Right cardiac atrium (tissue), 5 donors: ENCODE measurements around the gene VWA1. TPM values are rescaled to one million over a fixed set of nuclear protein-coding genes. Genes with fewer than 3 reads are reported as not detected.
"Not testable (repeated sequence)": the region's sequence is repeated elsewhere in the genome, so short reads cannot be mapped to it uniquely, and the experiment has no call there.

Experiments
- ATAC-seq, 2 donors: fragments of 200-7000 bp; cut with Tn5 transposase; one replicate each; pipeline versions ENCODE4 v1.8.0 to v1.9.1; 2020; ENCODE audit warnings: moderate library complexity in 2 of 2, mild to moderate bottlenecking in 1 of 2
- DNase-seq, 3 donors: peaks; one replicate each; pipeline ENCODE4 v3.0.0-alpha.2; 2020
- H3K27ac ChIP-seq: one replicate; pipeline ENCODE4 v1.5.1; 2013; ENCODE audit warnings: mild to moderate bottlenecking, low read length, control low read depth, moderate library complexity
- H3K27me3 ChIP-seq: one replicate; pipeline ENCODE4 v1.6.1; 2013; ENCODE audit not compliant: control insufficient read depth, insufficient read depth
- H3K4me1 ChIP-seq: one replicate; pipeline ENCODE4 v1.6.1; 2013; ENCODE audit warnings: low read length; ENCODE audit not compliant: control insufficient read depth, insufficient read depth
- H3K4me3 ChIP-seq: one replicate; pipeline ENCODE4 v1.5.1; 2013; ENCODE audit warnings: low read length, control low read depth
- H3K9me3 ChIP-seq: one replicate; pipeline ENCODE4 v1.6.1; 2013; ENCODE audit warnings: low read length; ENCODE audit not compliant: control insufficient read depth
- WGBS: extraction: QIAGEN DNeasy Blood & Tissue Kit; methylation state at CpG from one replicate; pipeline ENCODE4 v1.1.7; 2013; 5-methylcytosine and 5-hydroxymethylcytosine counted together
- intact Hi-C, 4 donors: fragments of 100-400 bp; cut with DNase I; formaldehyde crosslinking; loops; one replicate each; pipeline versions ENCODE4 v1.11.0 to v1.14.0; 2022 to 2023
- polyA plus RNA-seq: library from polyadenylated mRNA; stranded (reverse); fragments of 200-250 nt; gene quantifications from one replicate; pipeline ENCODE4 v1.2.3, GENCODE V29; 2013
- total RNA-seq, 4 donors: library from RNA; stranded (reverse); fragmentation: NEBNext Ultra II Directional; extraction: Animal tissue kit (Norgen Biotek cat#: 25700); gene quantifications; one replicate each; pipeline ENCODE4 v1.2.1, GENCODE V29; 2021
- donor health status: healthy with polysubstance abuse.
- donor health status: DM: no; HTN: yes; CAD: no.
- donor health status: DM: no; HTN: no; CAD: no.
- donor health status: DM: no; HTN: yes; CAD: no; lungs with severe emphysema.
- donor health status: DM: yes; HTN: yes; CAD: no.

The VWA1 gene
- total and polyA plus RNA-seq, 5 donors, result 17.3 to 38.6 (median 25.1) TPM

DNA sequence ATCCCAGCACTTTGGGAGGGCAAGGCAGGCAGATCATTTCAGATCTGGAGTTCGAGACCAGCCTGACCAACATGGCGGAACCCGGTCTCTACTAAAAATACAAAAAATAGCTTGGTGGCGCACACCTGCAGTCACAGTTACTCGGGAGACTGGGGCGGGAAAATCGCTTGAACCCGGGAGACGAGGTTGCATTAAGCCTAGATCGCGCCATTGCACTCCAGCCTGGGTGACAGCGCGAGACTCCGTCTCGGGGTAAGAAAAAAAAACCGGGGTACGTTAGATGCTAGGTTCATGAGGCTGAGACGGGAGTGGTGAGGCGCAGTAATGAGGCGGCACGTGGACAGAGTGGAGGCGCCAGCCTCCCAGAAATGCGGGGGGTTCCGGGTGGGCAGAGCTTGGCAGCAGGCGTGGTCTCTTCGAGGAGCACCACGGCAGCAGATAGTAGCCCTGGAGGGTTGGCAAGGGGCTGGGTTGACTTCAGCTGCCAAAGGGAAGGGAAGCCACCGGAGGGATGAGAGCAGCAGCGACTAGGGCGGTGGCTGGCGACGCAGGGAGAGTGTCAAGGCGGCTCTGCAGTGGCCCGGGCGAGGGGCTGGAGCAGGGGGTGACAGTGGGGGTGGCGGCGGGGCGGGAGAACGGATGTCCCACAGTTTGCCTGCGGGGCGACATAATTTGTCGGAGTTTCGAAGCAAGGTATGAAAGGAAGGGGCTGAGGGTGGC is 29.2 kb upstream of the VWA1 start:
- peaks cover 7% of the 10 kb centered on the region for H3K4me1 ChIP-seq

DNA sequence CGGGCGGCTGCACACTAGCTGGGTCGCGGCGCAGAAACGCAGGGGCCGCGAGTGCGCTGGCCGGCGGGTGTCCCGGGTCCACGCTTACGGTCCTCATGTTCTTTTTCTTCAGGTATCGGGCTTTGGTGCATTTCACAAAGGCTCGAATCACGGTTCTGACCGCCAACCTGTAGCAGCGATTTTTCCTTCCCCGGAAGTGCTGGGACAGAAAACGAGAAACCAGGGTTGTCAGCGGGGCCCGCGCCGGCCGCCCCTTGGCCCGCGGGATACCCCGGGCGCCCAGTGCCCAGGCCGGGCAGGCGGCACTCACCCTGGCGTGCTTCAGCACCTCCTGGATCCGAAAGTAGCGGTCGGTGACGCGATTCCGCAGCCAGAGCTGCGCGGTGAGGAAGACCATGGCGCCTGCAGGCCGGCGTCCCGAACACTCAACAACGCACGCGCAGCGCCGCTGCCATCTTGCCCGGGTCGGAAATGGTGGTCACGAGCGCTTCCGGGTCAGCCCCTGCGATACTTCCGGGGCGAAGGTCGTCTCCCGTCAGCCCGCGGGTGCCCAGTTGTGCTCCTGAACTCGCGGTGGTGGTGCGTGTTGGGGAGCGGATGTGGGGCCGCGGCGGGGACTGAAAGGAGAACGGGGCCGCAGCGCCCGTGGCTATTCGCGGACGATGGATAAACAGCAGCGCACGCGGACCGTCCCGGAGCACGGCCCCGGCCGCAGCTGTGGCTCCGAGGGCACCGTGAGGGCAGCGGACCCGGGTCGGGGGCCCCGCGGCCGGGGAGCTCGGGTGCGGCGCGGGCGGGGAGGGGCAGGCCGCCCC is 28.5 kb upstream of the VWA1 start, which contains the start of gene MRPL20:
MRPL20 (minus strand) TSS at position 473 of the 815 bp plus-strand sequence; CDS start at position 397, 76 bp downstream.
- H3K27me3 ChIP-seq, result no peaks in the 10 kb centered on the region
- peak within 1 kb of the TSS; percentile 79 for H3K27ac ChIP-seq
- ATAC-seq (peak; percentile 96 to 97), DNase-seq (peak; percentile 95 to 98 (median 98))
- intact Hi-C loops, result no loop called here
- H3K9me3 ChIP-seq, result no peaks in the 10 kb centered on the region
- peaks cover 7% of the 10 kb centered on the region for H3K4me1 ChIP-seq
- WGBS, result under 1% methylated on average over 98 of the region's 98 CpGs
- peak within 1 kb of the TSS; percentile 94 for H3K4me3 ChIP-seq

More for the DNA sequence above, 29.2 kb upstream of the VWA1 start:
- H3K27ac ChIP-seq, result peak overlapping the region; percentile 77
- no peaks in the 10 kb centered on the region for H3K27me3 ChIP-seq
- peak; percentile 3 to 20 for ATAC-seq
- no peaks in the 10 kb centered on the region for H3K9me3 ChIP-seq
- peak overlapping the region; percentile 94 for H3K4me3 ChIP-seq
- DNase-seq, result peak in 2 of 3 donors; percentile 46 to 48
- intact Hi-C loops, result no loop called here
- WGBS, result 41% methylated on average over 43 of the region's 43 CpGs

DNA sequence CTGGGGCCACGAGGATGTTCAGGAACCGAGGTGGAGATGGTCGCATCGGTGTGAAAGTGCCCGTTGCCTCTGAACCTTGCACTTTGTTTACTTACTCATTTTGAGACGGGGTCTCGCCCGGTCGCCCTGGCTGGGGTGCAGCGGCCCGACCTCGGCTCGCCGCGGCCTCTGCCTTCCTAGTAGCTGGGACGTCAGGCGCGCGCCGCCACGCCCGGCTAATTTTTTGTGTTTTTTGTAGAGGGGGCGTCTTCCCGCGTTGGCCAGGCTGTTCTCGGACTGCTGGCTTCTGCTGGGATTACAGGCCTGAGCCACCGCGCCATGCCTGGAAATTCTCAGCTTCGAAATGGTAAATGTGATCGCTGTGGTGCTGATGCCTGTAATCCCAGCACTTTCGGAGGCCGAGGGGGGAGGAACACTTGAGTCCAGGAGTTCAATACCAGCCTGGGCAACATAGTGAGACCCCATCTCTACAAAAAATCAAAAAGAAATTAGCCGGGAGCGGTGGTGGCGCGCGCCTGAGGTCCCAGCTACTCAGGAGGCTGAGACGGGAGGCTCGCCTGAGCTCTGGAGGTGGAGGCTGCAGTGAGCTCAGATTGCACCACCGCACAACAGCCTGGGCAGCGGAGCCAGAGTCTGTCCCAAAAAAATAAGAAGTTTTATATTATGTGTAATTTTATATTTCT is 27.7 kb upstream of the VWA1 start:
- 9% methylated on average over 41 of the region's 41 CpGs for WGBS
- H3K4me1 ChIP-seq, result peaks cover 7% of the 10 kb centered on the region
- intact Hi-C loops, result no loop called here

DNA sequence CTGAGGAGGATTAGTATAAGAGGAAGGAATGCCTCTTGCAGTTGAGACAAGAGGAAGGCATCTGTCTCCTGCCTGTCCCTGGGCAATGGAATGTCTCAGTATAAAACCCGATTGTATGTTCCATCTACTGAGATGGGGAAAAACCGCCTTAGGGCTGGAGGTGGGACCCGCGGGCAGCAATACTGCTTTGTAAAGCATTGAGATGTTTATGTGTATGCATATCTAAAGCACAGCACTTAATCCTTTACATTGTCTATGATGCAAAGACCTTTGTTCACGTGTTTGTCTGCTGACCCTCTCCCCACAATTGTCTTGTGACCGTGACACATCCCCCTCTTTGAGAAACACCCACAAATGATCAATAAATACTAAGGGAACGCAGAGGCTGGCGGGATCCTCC is 25.3 kb upstream of the VWA1 start:
- DNase-seq, H3K4me1 ChIP-seq, intact Hi-C loops, H3K4me3 ChIP-seq, H3K27me3 ChIP-seq, H3K9me3 ChIP-seq, ATAC-seq, H3K27ac ChIP-seq: not testable (repeated sequence)
- WGBS, result 61% methylated on average over 8 of the region's 8 CpGs

More for the DNA sequence above, 27.7 kb upstream of the VWA1 start:
- Histone ChIP-seq H3K27me3 (no peaks in the 10 kb centered on the region), H3K9me3 (no peaks in the 10 kb centered on the region), H3K4me3 (peak overlapping the region; percentile 94), H3K27ac (peak overlapping the region; percentile 79)
- peak in 2 of 3 donors; percentile 63 to 66 for DNase-seq
- no peak for ATAC-seq

DNA sequence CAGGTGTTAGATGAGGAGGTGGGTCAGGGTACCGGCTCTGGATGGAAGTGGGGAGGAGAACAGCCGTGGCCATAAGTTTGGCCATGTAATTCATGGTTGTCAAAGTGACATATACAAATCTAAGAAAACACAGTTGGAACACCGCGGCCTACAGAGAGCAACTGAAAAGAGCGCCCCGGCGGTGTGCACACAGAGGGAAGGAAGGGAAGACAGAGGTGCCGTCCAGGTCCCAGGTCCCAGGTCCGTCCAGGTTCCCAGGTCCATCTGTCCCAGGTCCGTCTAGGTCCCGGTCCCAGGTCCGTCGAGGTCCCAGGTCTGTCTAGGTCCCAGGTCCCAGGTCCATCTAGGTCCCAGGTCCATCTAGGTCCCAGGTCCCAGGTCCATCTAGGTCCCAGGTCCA is 23.9 kb upstream of the VWA1 start:
- intact Hi-C loops, result no loop called here
- DNase-seq (peak in 2 of 3 donors; percentile 49 to 51), ATAC-seq (no peak)
- no peak overlapping the region for H3K27ac ChIP-seq
- 95% methylated on average over 13 of the region's 13 CpGs for WGBS
- H3K4me1 ChIP-seq, result no peaks in the 10 kb centered on the region
- no peaks in the 10 kb centered on the region for H3K9me3 ChIP-seq
- no peaks in the 10 kb centered on the region for H3K27me3 ChIP-seq
- no peak overlapping the region for H3K4me3 ChIP-seq

DNA sequence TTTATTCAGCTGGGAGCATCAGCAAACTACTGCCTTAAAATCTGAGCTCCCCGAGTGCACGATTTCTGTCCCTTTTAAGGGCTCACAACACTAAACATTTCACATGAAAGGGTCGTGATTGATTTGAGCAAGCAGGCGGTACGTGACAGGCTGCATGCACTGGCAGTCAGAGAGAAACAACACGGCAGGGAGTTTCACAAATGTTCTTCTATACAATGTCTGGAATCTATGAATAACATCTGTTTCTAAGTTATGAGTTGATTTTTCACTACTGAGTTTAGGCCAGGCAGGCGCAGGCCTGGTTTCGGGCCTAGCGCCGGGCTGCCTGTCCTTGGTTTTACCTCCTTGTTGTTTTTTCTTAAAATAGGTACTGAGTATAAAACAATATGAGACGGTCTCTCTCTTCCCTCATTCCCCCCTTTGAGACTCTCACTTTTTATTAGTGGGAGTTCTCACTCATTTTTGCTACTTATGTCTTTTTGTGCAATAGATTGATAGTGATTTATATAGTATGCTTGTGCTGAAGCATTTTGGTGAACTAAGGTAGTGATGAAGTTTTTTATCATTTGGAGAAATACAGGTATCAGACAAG is 23.1 kb upstream of the VWA1 start:
- H3K9me3 ChIP-seq, H3K27ac ChIP-seq, H3K4me3 ChIP-seq, ATAC-seq, H3K4me1 ChIP-seq, H3K27me3 ChIP-seq, intact Hi-C loops: not testable (repeated sequence)
- DNase-seq, result peak in 1 of 3 donors; percentile 5
- WGBS, result 95% methylated on average over 11 of the region's 11 CpGs

DNA sequence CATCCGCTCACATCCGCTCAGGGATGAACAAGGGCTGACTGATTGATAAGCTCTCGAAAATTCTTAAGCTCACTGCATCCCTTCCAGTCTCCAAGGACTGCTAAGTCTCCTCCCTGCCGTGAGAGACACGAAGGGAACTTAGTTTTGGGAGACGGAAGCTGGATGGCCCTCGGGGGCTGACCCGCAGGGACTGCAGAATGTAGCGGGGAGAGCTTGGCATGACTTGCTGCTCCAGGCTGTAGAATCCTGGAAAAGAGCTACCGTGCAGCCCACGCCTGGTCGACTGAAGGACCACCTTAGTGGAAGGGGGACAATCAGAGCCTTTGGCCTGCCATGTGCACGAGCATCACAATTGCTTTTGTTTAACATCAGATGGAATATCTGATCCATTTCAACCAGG is 19.7 kb upstream of the VWA1 start:
- Histone ChIP-seq H3K4me3 (no peak overlapping the region), H3K9me3 (no peaks in the 10 kb centered on the region), H3K27ac (no peak overlapping the region), H3K4me1 (no peaks in the 10 kb centered on the region), H3K27me3 (no peaks in the 10 kb centered on the region)
- 75% methylated on average over 13 of the region's 13 CpGs for WGBS
- intact Hi-C loops, result no loop called here
- DNase-seq, result peak in 2 of 3 donors; percentile 18 to 29
- no peak for ATAC-seq

DNA sequence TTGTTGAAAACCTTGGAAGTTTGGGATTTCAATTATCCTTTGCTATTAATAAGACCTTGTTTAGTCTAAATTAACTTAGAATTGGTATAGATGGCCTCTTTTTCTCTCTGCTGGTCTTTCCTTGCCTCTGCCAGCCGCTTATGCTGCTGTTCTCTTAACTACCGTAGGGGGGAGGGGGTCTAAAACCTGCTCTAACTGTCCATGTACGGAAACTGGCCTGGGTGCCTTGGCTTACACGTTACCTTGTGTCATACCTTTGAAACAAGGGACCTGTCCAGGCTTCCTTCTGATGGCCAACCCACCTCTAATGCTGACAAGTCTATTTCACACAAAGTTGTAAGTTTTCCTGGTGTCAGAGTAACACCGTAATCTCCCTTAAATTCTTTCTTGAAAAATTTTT is 18.1 kb upstream of the VWA1 start:
- H3K27me3 ChIP-seq, H3K9me3 ChIP-seq, intact Hi-C loops, ATAC-seq, H3K4me3 ChIP-seq, H3K4me1 ChIP-seq, H3K27ac ChIP-seq: not testable (repeated sequence)
- WGBS, result 77% methylated on average over 5 of the region's 5 CpGs
- DNase-seq, result peak in 2 of 3 donors; percentile 6 to 12

DNA sequence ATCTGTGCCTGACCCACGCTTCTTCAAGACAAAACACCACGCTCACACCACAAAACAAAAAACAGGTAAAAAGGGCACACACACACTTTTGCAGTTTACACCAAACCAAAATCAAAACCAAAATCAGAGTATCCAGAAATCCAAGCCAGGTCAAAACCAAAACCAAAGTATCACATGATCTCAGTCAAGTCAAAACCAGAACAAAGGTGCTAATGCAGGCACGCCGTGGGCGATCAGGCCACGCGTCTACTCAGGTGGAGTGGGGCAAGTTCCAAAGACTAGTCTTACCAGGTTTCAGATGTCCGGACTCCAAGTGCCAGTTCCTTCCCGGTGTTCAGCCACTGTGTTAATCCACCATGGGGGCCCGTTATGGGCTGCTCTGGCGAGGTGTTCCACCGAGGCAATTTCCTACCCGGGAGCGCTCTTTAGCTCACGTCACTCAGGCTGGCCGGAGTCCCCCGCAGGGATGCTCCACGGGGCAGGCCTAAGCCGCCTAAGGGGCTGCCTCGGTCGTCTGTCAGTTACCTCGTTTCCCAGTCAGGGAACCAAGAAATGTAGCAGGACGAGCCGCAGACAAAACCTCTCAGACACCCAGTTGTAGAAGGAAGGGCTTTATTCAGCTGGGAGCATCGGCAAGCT is 17.5 kb upstream of the VWA1 start:
- DNase-seq, result peak in 2 of 3 donors; percentile 18 to 42
- H3K4me3 ChIP-seq, H3K9me3 ChIP-seq, H3K4me1 ChIP-seq, intact Hi-C loops, H3K27me3 ChIP-seq, ATAC-seq, H3K27ac ChIP-seq: not testable (repeated sequence)
- WGBS, result 90% methylated on average over 25 of the region's 25 CpGs
